SU-DHL-6 (cell line): ENCODE data around the gene ZCCHC8.

ENCODE experiments used
- CTCF ChIP-seq: fragments of 200-600 bp; sonication (generic); IDR thresholded peaks from one replicate; pipeline ENCODE4 v1.5.1; 2017; ENCODE audit warnings: antibody characterized with exemption, mild to moderate bottlenecking, low read length, moderate library complexity; ENCODE audit not compliant: insufficient read depth, poor library complexity, severe bottlenecking
- EZH2phosphoT487 ChIP-seq: fragments of 200-600 bp; sonication (generic), shearing (Covaris generic); conservative IDR thresholded peaks from 2 replicates; pipeline ENCODE4 v1.6.1; 2018; ENCODE audit warnings: mild to moderate bottlenecking, antibody characterized with exemption, low read length, moderate library complexity, mixed read lengths

GRCh38 chr12:122491991-122492390, 8.7 kb downstream of the ZCCHC8 start:
- TF ChIP-seq CTCF (no peak), EZH2phosphoT487 (no peak)
